RCC 7860 (cell line): ENCODE measurements around the gene PPIL1.
"Not testable (repeated sequence)": the region's sequence is repeated elsewhere in the genome, so short reads cannot be mapped to it uniquely, and the experiment has no call there.

Source experiments
- DNase-seq: peaks from one replicate; pipeline ENCODE4 v3.0.0-alpha.2; 2015; ENCODE audit warnings: low spot score
- FAIRE-seq: peaks from 2 replicates; lab custom pipeline; 2012; peaks lifted over from hg19 to GRCh38; lab: Jason Lieb, UNC

Gene PPIL1

DNA sequence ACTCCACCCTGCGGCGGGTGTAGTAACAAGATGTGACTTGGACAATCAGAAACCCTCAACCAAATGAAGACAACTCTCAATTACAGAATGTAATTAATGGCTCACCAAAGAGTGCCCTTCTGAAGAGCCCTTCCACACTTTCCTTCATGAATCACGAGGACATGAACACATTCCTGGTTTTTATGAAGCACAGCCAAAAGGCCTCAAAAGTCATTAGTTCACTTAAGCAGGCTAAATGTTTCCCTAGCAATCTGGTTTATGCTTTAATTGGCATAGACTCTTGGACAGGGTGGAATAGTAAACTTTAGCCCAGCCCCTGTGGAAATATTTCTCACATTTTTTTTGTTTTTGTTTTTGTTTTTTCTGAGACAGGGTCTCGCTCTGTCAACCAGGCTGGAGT lies 55.8 kb downstream of the PPIL1 start:
- DNase-seq (no peak), FAIRE-seq (no peak)

DNA sequence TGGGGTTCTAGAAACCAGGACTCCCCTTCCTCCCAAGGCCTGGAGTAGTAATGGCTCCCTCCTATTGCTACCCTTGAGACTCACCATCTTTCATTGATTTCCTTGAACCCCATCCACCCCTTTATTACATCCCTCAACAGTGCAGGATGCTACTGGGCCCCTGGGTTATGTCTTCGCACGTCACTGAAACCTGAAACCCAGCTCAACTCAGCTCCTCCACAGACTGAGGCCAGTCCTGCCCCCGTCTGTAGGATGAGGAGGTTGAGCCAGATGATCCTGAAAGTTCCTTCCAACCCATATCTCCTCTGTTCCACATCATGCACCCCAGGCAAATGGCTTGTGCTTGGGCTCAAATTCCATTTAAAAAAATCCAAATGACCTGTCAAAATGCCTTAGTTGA lies 56.8 kb downstream of the PPIL1 start:
- DNase-seq (no peak), FAIRE-seq (no peak)

DNA sequence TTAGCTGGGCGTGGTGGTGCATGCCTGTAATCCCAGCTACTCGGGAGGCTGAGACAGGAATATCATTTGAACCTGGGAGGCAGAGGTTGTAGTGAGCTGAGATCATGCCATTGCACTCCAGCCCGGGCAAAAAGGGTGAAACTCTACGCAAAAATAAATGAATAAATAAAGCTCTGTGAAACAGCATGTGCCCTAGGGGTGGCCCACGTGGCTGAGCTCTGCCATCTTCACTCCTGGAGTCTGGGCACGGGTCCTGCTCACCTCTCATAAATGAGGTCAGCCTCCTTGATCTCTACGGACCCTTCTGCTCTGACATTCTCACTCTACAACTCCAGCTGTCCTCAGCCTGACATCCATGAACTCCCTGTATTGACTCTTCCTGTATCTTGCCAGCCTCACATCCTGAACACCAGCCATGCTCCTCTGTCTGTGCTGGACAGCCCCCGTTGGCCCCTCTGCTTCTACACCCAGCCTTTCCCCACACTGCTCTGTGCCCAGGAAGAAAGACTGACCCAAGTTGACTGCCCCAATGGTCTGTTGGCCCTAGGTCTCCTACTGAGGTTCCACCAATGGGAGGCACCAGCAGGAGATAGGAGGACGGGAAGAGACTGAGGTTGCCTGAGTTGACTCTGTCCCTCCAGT lies 57.3 kb downstream of the PPIL1 start:
- DNase-seq (no peak), FAIRE-seq (no peak)

DNA sequence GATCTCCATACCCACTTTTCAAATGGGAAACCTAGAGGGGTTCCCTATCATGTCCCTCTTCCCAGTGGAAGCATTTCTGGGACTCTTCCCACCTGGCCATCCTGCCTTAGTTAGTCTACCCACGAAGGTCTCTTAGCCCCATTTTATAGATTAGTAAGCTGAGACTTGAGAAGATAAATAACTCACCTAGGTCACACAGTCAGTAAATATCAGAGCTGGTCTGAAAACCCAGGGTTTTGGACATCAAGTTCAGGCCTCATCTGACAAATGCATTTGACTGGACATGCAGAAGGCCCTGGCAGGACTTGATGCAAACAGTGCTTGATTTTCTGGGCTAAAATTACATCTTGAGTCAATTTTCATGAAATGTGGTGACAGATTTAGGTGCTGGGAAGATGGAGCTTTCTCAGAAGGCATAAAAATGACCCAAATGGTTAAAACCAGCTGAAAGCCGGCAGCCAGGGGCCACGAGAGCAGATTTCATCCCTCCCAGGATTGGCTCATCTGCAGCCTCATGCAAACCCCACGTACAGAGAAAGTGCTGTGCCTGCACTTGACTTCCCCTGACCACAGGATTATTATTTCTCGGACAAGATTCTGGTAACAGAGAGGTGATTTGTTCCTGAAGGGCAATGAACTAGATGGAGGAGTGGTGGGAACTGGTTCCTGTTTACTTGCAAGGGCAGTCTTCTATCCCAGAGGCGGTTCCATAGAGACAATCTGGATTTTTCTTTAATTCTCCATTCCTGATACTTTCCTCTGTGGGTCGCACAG lies 58.5 kb downstream of the PPIL1 start:
- FAIRE-seq (no peak), DNase-seq (no peak)

DNA sequence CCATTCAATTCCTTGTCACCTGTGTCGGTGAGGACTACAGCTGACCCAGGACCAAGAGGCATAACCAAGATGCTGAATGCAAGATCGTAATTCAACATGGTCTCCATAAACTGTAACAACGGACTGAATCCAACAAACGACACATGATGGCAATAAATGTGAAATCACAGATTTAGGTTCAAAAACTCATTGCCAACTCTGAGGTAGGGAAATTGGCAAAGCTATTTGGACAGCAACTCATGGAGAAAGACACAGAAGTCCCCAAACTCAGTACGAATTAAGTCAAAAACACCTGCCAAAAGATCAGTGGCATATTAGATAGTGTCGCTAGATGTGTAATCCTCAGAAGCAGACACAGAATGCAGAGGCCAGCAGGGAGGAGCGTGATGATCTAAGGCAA lies 60.4 kb downstream of the PPIL1 start:
- DNase-seq: no peak
- no peak for FAIRE-seq

DNA sequence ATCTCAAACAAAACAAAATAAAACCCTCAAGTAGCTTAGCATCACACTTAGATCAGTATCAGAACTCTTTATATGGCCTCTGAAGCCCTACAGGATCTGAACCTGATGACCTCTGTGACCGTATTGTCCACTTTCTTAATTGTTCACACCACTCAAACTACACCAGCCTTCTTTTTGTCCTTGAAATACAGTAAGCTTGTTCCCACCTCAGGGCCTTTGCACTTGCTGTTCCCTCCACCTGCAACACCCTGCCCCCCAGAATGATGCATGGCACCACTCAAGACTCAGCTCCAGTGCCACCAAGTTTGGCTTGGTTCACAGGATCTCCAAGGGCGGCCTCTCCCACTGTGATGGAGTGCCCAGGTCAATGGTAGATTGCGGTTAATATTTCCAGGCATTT lies 61.1 kb downstream of the PPIL1 start:
- DNase-seq (no peak), FAIRE-seq (no peak)

DNA sequence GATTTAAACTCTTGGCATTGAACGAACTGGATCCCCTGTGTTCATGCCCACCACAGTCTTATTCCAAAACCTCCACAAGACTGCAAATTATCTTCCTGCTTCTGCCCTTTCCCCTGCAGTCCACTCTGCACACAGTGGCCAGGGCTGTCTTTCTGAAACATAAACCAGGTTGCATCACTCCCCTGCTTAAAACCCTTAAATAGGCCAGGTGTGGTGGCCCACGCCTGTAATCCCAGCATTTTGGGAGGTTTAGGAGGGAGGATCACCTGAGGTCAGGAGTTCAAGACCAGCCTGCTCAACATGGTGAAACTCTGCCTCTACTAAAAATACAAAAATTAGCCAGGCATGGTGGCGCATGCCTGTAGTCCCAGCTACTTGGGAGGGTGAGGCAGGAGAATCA lies 61.6 kb downstream of the PPIL1 start:
- not testable (repeated sequence) for FAIRE-seq, DNase-seq

DNA sequence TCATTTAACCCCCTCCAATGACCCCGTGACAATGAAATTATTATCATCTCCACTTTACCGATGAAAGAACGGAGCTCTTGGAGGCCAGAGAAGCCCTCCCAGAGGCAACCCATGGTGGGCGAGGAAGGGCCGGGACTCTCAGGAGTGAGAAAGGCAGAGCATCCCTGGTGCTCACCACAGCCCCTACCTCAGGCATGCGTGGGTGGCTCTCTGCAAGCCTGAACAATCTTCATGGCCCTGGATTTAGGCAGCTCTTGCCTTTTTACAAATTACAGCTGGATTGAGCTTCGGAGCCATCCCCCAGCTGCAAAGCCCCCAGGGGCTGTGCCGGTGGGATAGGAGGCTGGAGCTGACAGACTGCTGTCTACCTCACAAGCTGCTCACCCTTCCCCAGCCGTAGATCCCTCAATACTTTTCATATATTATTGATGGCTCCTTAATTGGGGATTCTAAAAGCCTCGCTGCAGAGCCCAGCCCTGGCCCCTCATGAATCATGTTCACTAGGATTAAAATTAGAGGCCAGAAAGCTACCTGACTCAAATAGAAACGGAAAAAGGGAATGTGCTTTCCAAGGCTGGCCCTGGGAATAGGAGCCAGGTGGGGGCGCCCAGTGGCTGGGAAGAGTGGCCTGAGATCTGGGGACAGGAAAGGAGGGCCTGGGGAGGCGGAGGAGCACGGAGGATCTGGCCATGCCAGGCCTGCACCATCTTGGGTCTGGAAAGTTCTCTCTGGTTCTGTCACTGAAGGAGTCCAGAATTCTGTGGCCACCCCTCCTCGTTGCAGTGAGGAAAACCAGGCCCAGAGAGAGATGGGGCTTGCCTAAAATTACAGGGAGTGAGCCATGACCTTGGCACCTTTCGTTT lies 64.4 kb downstream of the PPIL1 start:
- DNase-seq (no peak), FAIRE-seq (no peak)

DNA sequence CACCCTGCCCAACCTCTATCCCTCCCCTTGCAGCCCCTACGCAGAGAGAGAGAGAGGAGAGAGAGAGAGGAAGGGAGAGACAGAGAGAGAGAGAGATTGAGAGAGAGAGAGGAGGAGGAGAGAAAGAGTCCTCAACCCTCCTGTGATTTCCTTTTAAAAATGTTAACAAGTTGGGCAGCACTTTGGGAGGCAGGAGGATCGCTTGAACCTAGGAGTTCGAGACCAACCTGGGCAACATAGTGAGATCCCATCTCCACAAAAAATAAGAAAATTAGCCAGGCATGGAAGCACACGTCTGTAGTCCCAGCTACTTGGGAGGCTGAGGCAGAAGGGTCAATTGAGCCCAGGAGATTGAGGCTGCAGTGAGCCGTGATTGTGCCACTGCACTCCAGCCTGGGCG lies 65.4 kb downstream of the PPIL1 start:
- FAIRE-seq (no peak), DNase-seq (no peak)

DNA sequence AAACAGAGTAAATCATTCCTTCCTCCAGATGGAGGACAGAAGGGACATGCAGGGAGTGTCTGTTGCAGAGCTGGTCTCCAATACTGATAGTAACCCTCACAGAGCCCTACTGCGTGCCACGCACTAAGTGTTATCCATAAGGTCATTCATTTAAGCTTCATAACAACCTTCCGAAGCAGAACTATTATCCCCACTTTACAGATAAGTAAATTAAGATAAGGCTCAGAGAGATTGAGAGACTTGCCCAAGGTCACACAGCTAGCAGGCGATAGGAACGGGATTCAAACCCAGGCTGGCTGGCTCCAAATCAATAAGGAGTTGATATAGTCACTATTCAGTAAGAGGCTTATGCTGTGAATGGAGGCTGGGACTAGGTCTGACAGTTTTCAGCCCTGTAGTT lies 66.0 kb downstream of the PPIL1 start:
- FAIRE-seq (no peak), DNase-seq (no peak)

DNA sequence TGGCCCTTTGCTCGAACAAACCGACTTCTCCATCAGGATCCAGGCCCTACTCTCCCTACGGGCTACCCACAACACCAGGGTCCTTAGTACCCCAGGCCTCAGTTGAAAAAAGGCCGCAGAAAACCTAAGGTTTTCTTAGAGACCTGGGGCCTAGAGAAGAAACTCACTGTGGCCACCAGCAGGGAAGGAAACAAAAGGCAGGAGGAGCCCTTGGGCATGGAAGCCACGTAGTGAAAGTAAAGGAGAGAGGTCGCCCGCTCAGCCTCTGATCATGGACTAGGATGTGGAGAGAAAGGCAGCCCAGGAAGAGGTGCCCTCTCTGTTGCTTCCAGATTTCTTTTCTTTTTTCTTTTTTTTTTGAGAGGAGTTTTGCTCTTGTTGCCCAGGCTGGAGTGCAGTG lies 66.9 kb downstream of the PPIL1 start:
- DNase-seq (no peak), FAIRE-seq (no peak)

DNA sequence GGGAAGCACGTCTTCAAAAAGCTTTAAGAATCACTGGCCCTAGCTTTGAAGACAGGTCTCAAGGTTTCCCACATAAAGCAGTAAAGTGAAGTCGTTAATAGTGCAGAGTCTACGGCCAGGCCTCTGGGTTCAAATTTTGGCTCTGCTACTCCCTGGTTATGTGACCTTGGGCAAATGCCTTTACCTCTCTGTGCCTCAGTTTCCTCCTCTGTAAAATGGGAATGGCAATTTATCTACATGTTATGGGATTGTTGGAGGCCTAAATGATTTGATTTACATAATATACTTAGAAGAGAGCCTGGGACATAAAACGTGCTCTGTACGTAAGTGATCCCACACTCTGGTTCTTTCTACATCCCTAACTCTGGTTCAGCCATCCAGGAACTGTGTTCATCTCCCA lies 67.5 kb downstream of the PPIL1 start:
- FAIRE-seq (no peak), DNase-seq (no peak)

DNA sequence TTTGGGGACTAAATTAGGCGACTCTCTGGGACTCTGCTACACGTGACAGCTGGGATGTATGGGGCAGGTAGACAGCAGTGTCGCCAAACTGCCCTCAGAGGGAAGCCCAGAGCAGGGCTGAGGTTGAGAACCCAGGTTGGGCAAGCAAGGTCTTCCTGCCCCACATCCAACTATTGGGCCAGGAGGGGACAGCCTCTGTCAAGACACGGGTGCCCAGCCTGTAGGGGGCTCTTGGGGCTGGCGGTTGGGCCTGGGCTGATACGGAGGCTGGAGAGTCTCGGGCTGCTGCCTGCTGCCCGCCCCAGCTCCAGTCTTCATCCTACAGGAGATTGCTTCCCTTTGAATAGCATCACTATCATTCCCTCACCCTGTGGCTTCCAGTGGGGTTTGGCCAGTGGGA lies 68.7 kb downstream of the PPIL1 start:
- no peak for FAIRE-seq
- no peak for DNase-seq

DNA sequence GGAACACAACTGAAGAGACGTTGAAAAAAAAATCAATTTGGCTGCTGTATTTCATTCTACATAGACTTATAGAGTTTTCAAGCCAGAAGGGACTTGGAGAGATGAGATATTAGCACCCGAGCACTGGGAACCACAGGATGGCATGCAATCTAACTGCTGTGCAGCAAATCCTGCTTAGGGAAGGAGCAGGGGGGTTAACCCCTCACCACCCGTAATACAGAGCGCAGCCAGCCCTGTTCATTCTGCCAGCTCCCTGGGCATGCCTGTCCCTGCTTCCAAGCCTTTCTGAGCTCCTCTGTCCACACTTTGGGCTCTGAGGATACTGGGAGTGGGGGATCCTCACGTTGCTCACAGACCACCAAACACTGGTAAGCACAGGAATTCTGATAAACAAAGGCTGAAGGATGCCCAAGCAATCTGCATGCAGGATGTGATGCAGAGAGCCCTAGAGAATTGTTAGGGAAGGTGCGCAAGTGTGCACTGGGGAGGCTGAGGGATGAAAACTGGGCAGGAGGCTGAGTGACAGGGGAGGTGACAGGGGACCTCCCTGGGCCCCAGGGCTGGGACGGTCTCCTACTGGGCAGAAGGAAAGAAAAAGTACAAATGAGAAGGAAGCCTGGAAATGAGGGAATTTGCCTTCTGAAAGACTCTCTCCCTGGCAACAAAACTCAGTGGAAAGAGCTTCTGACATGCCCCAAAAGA lies 69.4 kb downstream of the PPIL1 start:
- FAIRE-seq: no peak

More for the DNA sequence above, 69.4 kb downstream of the PPIL1 start:
- no peak for DNase-seq
